ENCODE measurements around the gene RLN3.
"Not testable (repeated sequence)": the region's sequence is repeated elsewhere in the genome, so short reads cannot be mapped to it uniquely, and the experiment has no call there.

The RLN3 gene

DNA sequence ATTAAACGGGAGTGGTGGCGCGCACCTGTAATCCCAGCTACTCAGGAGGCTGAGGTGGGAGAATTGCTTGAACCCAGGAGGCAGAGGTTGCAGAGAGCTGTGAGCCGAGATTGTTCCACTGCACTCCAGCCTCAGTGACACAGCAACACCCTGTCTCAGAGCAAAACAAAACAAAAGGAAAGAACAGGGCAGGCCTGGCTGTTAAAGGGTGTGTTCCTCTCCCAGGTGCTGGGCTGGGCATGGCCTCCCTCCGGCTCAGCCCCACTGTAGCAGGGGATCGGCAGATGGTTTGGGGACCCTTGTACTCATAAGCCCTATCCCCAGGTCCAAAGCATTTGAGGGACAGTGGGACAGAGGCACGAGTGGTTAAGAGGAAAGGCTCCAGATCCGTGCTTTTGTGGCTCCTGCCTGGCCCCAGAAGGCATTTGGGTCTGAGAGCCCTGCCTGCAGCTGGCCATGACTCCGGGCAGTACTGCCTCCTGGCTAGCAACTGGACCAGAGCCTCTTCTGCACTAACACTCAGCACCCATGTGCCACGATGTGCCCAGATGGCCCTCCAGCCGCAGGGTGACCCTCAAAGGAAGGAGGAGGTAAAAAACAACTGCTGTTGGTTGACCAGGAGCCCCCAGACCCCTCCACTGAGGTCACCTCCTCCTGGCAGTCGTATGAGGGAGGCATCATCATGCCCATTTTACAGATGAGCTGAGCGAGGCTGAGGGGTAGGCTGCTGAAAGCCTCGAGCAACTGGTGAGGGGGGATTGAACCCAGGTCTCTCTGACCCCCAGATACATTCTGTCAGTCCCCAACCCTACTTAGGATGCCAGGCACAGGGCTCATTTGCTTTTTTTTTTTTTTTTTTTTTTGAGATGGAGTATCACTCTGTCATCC, 31.8 kb upstream of the RLN3 start:
- no peak for DNase-seq

DNA sequence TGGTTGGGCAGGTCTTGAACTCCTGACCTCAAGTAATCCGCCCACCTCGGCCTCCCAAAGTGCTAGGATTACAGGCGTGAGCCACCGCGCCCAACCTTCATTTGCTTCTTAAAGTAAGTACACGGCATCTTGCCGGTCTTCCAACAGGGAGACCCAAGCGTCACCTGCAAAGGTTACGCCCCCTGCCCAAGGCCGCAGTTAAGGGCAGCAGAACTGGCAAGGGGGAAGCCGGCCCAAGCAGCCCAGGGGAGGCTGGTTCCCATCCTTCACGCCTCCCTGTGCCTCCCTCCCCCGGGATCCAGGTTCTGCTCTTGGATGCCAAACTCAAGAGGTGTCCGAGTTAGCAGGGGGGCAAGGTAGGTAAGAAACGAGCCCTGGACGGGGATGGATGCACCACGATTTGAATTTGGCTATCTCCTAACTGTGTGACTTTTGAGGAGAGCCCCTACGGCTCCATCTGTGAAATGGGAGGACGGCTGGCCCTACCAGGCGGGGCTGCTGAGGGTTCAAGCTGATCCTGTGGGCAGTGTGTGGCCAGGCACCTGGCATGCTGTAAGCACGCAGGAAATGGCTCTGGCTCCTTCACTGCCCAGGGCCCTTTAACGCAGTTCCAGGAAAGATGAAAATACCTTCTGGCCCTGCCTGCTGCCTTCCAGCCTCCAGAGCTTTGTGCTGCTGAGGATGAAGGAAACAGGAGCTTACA, 30.9 kb upstream of the RLN3 start:
- no peak for DNase-seq

DNA sequence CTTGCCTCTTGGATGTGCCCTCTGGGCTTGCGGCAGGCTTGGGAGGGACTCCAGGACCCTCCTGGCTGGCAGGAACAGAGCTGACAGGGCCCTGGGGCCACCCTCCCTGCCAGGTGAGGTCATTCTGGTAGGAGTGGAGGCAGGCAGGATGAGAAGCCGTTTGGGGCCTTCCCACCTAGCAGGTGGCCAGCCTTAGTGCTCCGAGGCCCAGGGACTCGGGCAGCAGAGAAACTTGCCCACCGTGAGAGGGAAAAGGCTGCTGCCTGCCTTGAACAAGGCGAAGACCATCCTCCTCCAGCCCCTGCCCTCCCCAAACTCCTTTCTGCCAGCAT, 30.4 kb upstream of the RLN3 start:
- no peak for DNase-seq

- no peak for DNase-seq
Measured at GRCh38 chr19:13998426-13998825, 29.5 kb upstream of the RLN3 start.

DNA sequence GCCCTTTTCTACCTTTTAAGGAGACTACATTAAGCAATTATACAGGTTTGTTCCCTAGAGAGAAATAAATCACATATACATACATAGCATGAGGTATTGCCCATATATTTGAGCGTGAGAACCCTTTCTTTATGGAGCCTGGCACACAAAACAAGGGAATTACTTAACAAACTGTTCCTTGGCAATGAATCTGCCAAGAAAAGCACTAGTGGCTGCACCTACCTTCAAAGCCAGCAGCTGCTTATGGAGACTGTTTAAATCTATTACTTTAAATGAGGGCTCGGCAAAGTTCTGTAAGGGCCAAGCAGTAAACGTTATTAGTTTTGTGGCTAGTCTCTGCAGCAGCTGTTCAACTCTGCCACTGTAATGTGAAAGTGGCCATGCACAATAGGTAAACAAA, 28.9 kb upstream of the RLN3 start:
- no peak for DNase-seq

- DNase-seq = no peak
Measured at GRCh38 chr19:14000691-14001375, 27.1 kb upstream of the RLN3 start.

- DNase-seq = no peak
Measured at GRCh38 chr19:14002571-14003250, 25.2 kb upstream of the RLN3 start.

GRCh38 chr19:14003251-14004055, 24.5 kb upstream of the RLN3 start:
- DNase-seq = no peak

GRCh38 chr19:14004619-14005348, 23.2 kb upstream of the RLN3 start:
- DNase-seq = no peak

GRCh38 chr19:14005349-14006084, 22.4 kb upstream of the RLN3 start:
- DNase-seq = peak; percentile 81 to 87 (median 84)

- peak; percentile 99 to 100 (median 100) for DNase-seq
Measured at GRCh38 chr19:14006085-14006765, 21.7 kb upstream of the RLN3 start, which contains the start of gene RFX1. Gene RFX1, minus strand, starts transcription at chr19:14006320. Its CDS starts 12,477 bp downstream, at chr19:13993843.

- peak in 1 of 4 experiments; percentile 80 for DNase-seq
Measured at GRCh38 chr19:14006766-14007562, 21.0 kb upstream of the RLN3 start.

DNA sequence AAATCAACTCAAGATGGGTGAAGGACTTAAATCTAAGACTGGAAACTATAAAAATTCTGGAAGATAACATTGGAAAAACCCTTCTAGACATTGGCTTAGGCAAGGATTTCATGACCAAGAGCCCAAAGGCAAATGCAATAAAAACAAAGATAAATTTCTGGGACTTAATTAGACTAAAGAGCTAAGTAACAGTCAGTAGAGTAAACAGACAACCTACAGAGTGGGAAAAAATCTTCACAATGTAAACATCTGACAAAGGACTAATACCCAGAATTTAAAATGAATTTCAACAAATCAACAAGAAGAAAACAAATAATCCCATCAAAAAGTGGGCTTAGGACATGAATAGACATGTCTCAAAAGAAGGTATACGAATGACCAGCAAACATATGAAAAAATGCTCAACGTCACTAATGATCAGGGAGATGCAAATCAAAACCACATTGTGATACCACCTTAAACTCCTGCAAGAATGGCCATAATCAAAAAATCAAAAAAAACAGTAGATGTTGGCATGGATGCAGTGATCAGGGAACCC, 15.5 kb upstream of the RLN3 start:
- DNase-seq = no peak

GRCh38 chr19:14015524-14016035, 12.4 kb upstream of the RLN3 start:
- no peak for DNase-seq

- DNase-seq = no peak
Measured at GRCh38 chr19:14019100-14019499, 8.8 kb upstream of the RLN3 start.

DNA sequence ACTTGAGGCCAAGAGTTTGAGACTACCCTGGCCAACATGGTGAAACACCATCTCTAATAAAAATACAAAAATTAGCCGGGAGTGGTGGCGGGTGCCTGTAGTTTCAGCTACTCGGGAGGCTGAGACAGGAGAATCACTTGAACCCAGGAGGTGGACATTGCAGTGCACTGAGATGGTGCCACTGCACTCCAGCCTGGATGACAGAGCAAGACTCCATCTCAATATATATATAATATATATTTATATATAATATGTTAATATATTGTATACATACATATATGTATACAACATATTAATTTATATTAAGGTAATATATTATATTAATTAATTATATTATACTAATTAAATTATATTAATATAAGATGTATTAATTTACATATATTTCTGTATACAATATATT, 8.2 kb upstream of the RLN3 start:
- DNase-seq = not testable (repeated sequence)

DNA sequence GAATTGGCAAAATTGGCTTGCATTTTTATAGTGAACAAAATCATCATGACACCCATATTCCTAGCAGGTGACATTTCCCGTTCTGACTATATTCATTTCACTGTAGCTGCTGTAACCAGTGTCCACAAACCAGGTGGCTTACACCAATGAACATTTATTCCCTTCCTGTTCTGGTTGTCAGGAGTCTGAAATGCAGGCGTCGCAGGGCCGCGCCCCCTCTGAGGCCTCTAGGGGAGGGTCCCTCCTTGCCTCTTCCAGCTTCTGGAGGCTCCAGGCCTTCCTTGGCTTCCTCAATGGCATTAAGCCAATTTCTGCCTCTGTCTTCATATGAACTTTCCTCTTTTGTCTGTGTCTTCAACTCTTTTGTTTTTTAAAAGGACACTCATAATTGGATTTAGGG, 6.5 kb upstream of the RLN3 start:
- DNase-seq = no peak

GRCh38 chr19:14022469-14022868, 5.5 kb upstream of the RLN3 start:
- no peak for DNase-seq
